Mesothelial cell of epicardium (in vitro differentiated cells): ENCODE results near the gene FZD7. TPM values are rescaled to one million over a fixed set of nuclear protein-coding genes. Genes with fewer than 3 reads are reported as not detected.
A peak's percentile ranks its signal among the peaks of the same experiment; 100 is the strongest.

Source experiments
- DNase-seq, 2 experiments: peaks; one replicate each; pipeline ENCODE4 v3.0.0; 2021; ENCODE audit warnings: low spot score in 2 of 2; ENCODE audit not compliant: unreplicated experiment in 2 of 2
- H3K27ac Mint-ChIP-seq: 2 replicates; pipeline ENCODE4 v1.8.0; 2021; ENCODE audit warnings: mixed read lengths
- H3K27me3 Mint-ChIP-seq: 2 replicates; pipeline ENCODE4 v1.8.0; 2021; ENCODE audit warnings: low read depth, mixed read lengths
- H3K36me3 Mint-ChIP-seq: 2 replicates; pipeline ENCODE4 v1.8.0; 2021; ENCODE audit warnings: mixed read lengths
- H3K4me1 Mint-ChIP-seq: 2 replicates; pipeline ENCODE4 v1.8.0; 2021; ENCODE audit warnings: mixed read lengths
- H3K4me3 Mint-ChIP-seq: 2 replicates; pipeline ENCODE4 v1.8.0; 2021; ENCODE audit warnings: mild to moderate bottlenecking, moderate library complexity, mixed read lengths
- H3K9me3 Mint-ChIP-seq: 2 replicates; pipeline ENCODE4 v1.8.0; 2021; ENCODE audit warnings: mixed read lengths
- total RNA-seq: library from RNA; stranded (reverse); gene quantifications from 3 replicates; pipeline ENCODE4 v1.2.1, GENCODE V29; 2021
- TF ChIP-seq, protein P1 (sequence below): fragments of 200-600 bp; sonication (generic); IDR thresholded peaks from one replicate; pipeline ENCODE4 v1.5.0; 2021; ENCODE audit warnings: antibody characterized with exemption; ENCODE audit not compliant: unreplicated experiment

Gene FZD7
- total RNA-seq, result 126 to 132 TPM (median 132 TPM) in 3 replicates

DNA sequence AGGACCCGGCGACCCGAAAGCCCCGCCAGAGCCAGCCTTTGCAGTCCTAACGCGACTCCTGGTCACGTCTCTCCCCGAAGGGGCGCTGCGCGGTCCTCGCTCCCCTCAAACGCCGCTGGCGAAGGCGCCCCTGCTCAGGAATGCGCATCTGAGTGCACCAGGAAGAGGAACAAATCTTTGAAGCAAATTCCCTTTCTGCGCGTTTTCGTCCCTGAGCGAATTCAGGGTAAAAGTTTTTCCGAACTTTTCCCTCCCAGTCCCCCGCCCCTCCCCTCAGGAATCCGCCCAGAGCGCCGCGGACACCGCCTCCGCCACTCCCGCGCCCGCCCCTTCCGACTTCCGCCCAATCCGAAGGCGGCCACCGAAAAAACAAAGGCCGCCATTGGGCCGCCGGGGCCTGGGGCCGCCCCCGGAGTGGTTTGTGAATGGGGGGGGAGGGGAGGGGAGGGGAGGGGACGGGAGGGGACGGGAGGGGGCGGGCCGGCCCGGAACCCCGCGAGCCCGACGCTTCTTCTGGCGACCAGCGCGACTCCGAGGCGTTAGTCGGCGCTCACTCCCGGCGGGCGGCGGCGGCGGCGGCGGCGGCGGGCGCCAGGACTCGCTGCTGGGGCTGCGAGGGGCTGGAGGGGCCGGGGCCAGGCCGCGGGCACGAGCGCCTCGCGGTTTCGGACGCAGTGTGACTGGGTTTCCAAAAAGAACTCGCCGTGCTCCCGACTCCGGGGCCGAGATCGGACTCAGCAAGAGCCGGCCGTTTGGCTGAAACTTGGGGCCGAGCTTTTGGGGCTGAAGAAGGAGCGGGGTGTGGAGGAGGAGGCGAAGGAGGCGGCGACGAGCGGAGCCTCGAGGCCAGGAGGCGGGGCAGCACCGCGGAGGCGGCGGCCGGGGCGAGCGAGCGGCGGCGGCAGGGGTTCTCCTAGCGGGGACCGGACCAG lies at the start of gene FZD7:
Gene FZD7 (plus strand): TSS at position 539 of the 932 bp plus-strand sequence. CDS start 793 bp downstream, outside the sequence.
- H3K9me3 Mint-ChIP-seq, result no peaks in the 10 kb centered on the region
- H3K4me3 Mint-ChIP-seq, result peak within 1 kb of the TSS; percentile 89
- peaks cover 5% of the 10 kb centered on the region for H3K36me3 Mint-ChIP-seq
- peak; percentile 92 to 93 for DNase-seq
- H3K4me1 Mint-ChIP-seq, result peaks cover 30% of the 10 kb centered on the region
- H3K27ac Mint-ChIP-seq, result peak within 1 kb of the TSS; percentile 100
- TF ChIP-seq, protein P1, sequence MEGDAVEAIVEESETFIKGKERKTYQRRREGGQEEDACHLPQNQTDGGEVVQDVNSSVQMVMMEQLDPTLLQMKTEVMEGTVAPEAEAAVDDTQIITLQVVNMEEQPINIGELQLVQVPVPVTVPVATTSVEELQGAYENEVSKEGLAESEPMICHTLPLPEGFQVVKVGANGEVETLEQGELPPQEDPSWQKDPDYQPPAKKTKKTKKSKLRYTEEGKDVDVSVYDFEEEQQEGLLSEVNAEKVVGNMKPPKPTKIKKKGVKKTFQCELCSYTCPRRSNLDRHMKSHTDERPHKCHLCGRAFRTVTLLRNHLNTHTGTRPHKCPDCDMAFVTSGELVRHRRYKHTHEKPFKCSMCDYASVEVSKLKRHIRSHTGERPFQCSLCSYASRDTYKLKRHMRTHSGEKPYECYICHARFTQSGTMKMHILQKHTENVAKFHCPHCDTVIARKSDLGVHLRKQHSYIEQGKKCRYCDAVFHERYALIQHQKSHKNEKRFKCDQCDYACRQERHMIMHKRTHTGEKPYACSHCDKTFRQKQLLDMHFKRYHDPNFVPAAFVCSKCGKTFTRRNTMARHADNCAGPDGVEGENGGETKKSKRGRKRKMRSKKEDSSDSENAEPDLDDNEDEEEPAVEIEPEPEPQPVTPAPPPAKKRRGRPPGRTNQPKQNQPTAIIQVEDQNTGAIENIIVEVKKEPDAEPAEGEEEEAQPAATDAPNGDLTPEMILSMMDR, result no peak
- no peaks in the 10 kb centered on the region for H3K27me3 Mint-ChIP-seq

DNA sequence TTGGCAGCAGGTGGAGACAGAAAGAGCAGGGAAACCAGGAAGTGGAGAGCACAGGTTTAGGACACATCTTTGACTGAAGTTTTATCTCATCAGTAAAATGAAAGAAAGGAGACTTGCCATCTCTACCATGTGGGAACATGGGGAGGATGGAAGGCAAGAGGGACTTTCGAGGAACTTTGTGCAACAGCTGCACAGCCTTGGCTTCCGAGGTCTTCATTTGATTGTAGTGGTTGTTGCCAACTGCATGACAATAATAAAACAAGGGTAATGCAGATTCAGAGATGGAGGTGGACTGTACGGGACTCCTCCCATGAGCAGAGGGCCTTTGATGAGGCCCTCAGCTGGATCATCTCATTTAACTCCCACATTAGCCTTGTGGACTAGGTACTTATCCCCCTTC lies 49.3 kb upstream of the FZD7 start:
- TF ChIP-seq, protein P1, result no peak
- no peak for DNase-seq
- H3K4me3 Mint-ChIP-seq, result no peak overlapping the region
- no peak overlapping the region for H3K27ac Mint-ChIP-seq
- no peaks in the 10 kb centered on the region for H3K9me3 Mint-ChIP-seq
- no peaks in the 10 kb centered on the region for H3K36me3 Mint-ChIP-seq
- peaks cover 29% of the 10 kb centered on the region for H3K4me1 Mint-ChIP-seq
- H3K27me3 Mint-ChIP-seq, result no peaks in the 10 kb centered on the region

DNA sequence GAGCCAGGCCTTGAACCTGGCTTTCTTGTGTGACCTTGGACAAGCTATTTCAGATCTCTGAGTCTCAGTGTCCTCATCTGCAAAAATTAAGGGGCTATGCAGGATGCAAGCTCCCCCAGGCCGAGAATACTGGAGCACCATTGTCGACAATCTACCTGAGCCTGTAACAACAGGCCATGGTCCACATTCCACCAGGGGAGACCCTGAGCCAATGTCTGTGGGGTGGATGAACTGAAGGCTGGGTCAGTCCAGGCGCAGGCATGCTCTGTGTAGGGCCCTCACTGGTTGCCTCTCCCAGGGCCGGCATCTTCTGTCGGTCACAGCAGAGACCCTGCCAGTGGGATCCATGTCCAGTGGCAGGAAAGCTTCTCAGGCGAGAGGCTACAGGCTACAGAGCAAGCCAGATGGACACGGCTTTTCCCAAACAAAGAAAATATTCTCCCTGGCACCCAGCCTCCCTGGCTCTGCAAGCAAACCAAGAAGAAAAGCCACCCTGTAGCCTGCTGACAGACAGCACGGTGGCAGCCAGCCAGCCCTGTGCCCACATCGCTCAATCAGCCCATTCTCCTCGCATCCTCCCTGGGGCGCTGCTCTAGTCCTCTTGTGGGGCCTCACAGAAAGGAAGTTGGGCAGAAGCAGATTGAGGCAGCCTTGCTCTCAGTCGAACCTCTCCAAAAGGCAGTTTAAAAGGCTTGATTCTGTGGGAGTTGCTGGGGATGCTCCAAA lies 48.7 kb upstream of the FZD7 start:
- no peaks in the 10 kb centered on the region for H3K9me3 Mint-ChIP-seq
- peaks cover 32% of the 10 kb centered on the region for H3K4me1 Mint-ChIP-seq
- no peaks in the 10 kb centered on the region for H3K36me3 Mint-ChIP-seq
- no peak overlapping the region for H3K4me3 Mint-ChIP-seq
- no peak for DNase-seq
- peak overlapping the region; percentile 21 for H3K27ac Mint-ChIP-seq
- no peaks in the 10 kb centered on the region for H3K27me3 Mint-ChIP-seq
- TF ChIP-seq, protein P1, result no peak

DNA sequence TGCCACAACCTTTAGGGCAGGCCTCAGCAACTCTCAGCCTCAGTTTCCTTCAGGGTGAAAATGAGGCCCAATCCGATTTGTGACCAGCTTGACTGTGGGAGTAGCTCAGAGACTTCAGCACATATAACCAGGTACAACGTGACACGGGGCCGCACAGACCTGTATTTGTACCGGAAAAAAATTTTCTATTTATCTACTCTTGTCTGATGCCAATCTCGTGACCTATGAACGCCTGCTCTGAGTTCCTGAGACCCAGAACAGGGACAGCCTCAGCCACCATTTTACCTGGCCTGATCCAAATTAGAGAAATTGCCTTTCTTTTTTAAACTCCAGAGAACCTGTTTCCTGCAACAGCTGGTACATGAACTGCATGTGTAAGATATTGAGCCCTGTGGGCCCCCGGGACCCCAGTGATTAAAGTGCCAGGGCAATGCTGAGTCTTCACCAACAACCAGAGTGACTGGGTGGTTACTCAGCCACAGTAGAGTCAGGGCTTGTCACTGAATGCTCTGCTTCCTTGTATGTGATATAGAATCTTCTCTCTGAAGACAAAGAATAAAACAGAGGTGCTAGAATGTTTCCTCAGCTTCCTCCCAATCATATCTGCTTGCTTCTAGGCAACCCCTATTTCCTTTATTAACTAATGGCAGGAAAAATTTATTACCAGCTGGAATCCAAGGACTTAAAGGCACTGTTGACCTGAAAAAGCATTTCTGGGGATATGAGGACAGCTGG lies 47.8 kb upstream of the FZD7 start:
- Mint-ChIP-seq H3K4me1 (peaks cover 32% of the 10 kb centered on the region), H3K9me3 (no peaks in the 10 kb centered on the region), H3K27me3 (no peaks in the 10 kb centered on the region), H3K27ac (peak overlapping the region; percentile 78), H3K4me3 (no peak overlapping the region), H3K36me3 (no peaks in the 10 kb centered on the region)
- DNase-seq, result no peak
- TF ChIP-seq, protein P1, result no peak

DNA sequence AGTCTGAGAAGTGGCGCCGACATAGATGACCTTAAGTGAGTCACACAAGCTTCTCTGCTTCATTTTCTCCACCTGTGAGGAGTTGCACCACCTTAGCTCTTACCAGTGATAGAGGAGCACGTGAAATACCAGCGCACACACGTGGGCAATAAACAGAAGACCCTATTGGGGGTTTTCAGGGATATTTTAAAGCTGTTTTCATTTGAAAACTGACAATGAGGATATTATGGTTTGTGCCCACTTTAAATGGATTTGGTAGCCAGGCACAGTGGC lies 47.3 kb upstream of the FZD7 start:
- Mint-ChIP-seq H3K27me3 (no peaks in the 10 kb centered on the region), H3K36me3 (no peaks in the 10 kb centered on the region), H3K27ac (peak overlapping the region; percentile 78), H3K4me1 (peaks cover 36% of the 10 kb centered on the region), H3K4me3 (no peak overlapping the region), H3K9me3 (no peaks in the 10 kb centered on the region)
- TF ChIP-seq, protein P1, result no peak
- no peak for DNase-seq
